Activated CD4-positive, CD25-positive, alpha-beta regulatory T cell treated with anti-CD3 and anti-CD28 coated beads, Interleukin-2, amount 50 U/mL, for 16 hours (primary cell): ENCODE data around the gene KLF5.
"Not testable (repeated sequence)": the region's sequence is repeated elsewhere in the genome, so short reads cannot be mapped to it uniquely, and the experiment has no call there.

ENCODE experiments used
- DNase-seq: peaks from one replicate; pipeline ENCODE4 v3.0.0-alpha.2; 2020; ENCODE audit warnings: low read depth, low spot score

Gene KLF5

GRCh38 chr13:73082895-73083294 lies 24.1 kb downstream of the KLF5 start:
- no peak for DNase-seq

GRCh38 chr13:73088332-73088935 lies 29.6 kb downstream of the KLF5 start:
- DNase-seq = no peak

GRCh38 chr13:73089213-73089612 lies 30.4 kb downstream of the KLF5 start:
- no peak for DNase-seq

- DNase-seq = no peak
Observed at GRCh38 chr13:73090116-73090822, 31.5 kb downstream of the KLF5 start.

- DNase-seq = no peak
Observed at GRCh38 chr13:73090823-73091187, 32.0 kb downstream of the KLF5 start.

GRCh38 chr13:73092829-73093228 lies 34.0 kb downstream of the KLF5 start:
- no peak for DNase-seq

GRCh38 chr13:73096173-73096572 lies 37.4 kb downstream of the KLF5 start:
- no peak for DNase-seq

GRCh38 chr13:73096638-73097037 lies 37.8 kb downstream of the KLF5 start:
- no peak for DNase-seq

GRCh38 chr13:73100781-73101180 lies 42.0 kb downstream of the KLF5 start:
- DNase-seq = not testable (repeated sequence)

- DNase-seq = no peak
Observed at GRCh38 chr13:73101351-73102007, 42.7 kb downstream of the KLF5 start.

GRCh38 chr13:73103238-73103637 lies 44.4 kb downstream of the KLF5 start:
- DNase-seq = no peak

- no peak for DNase-seq
Observed at GRCh38 chr13:73106513-73107178, 47.8 kb downstream of the KLF5 start.

GRCh38 chr13:73107481-73107880 lies 48.7 kb downstream of the KLF5 start:
- no peak for DNase-seq

GRCh38 chr13:73107970-73108369 lies 49.2 kb downstream of the KLF5 start:
- no peak for DNase-seq

- DNase-seq = no peak
Observed at GRCh38 chr13:73109288-73109899, 50.6 kb downstream of the KLF5 start.

GRCh38 chr13:73109969-73110368 lies 51.2 kb downstream of the KLF5 start:
- DNase-seq = no peak

- DNase-seq = no peak
Observed at GRCh38 chr13:73110814-73111213, 52.0 kb downstream of the KLF5 start.

- no peak for DNase-seq
Observed at GRCh38 chr13:73111331-73111730, 52.5 kb downstream of the KLF5 start.

GRCh38 chr13:73119612-73120011 lies 60.8 kb downstream of the KLF5 start:
- no peak for DNase-seq
